Type B pancreatic cell (in vitro differentiated cells): ENCODE data around the gene RAB27B. TPM values are rescaled to one million over a fixed set of nuclear protein-coding genes. Genes with fewer than 3 reads are reported as not detected.
"Not testable (repeated sequence)": the region's sequence is repeated elsewhere in the genome, so short reads cannot be mapped to it uniquely, and the experiment has no call there.

Experiments
- DNase-seq: peaks from one replicate; pipeline ENCODE4 v3.0.0; 2021; ENCODE audit warnings: mixed read lengths; ENCODE audit not compliant: unreplicated experiment; ENCODE audit errors: extremely low spot score
- H3K27ac Mint-ChIP-seq: 2 replicates; pipeline ENCODE4 v1.8.0; 2021; ENCODE audit warnings: mild to moderate bottlenecking, mixed read lengths
- H3K27me3 Mint-ChIP-seq: 2 replicates; pipeline ENCODE4 v1.8.0; 2021; ENCODE audit warnings: mixed read lengths
- H3K36me3 Mint-ChIP-seq: 2 replicates; pipeline ENCODE4 v1.8.0; 2021; ENCODE audit warnings: mixed read lengths
- H3K4me1 Mint-ChIP-seq: one replicate; pipeline ENCODE4 v1.8.0; 2021; ENCODE audit warnings: mixed read lengths; ENCODE audit not compliant: unreplicated experiment
- H3K4me3 Mint-ChIP-seq: 2 replicates; pipeline ENCODE4 v1.8.0; 2021; ENCODE audit warnings: mild to moderate bottlenecking, mixed read lengths
- H3K9me3 Mint-ChIP-seq: 2 replicates; pipeline ENCODE4 v1.8.0; 2021; ENCODE audit warnings: mixed read lengths
- CTCF ChIP-seq: fragments of 200-600 bp; sonication (generic); conservative IDR thresholded peaks from 2 replicates; pipeline ENCODE4 v1.5.0; 2021; ENCODE audit warnings: antibody characterized with exemption, mild to moderate bottlenecking
- total RNA-seq: library from RNA; stranded (reverse); gene quantifications from 2 replicates; pipeline ENCODE4 v1.2.1, GENCODE V29; 2021; ENCODE audit warnings: low replicate concordance

The RAB27B gene
- total RNA-seq, 1 donor from 2014 or later: 9.4 TPM

GRCh38 chr18:54848121-54848520, 19.8 kb downstream of the RAB27B start:
- Mint-ChIP-seq H3K4me1 (peaks cover 6% of the 10 kb centered on the region), H3K27me3 (no peaks in the 10 kb centered on the region), H3K4me3 (no peak overlapping the region), H3K27ac (no peak overlapping the region), H3K36me3 (no peaks in the 10 kb centered on the region), H3K9me3 (no peaks in the 10 kb centered on the region)
- no peak for TF ChIP-seq CTCF
- DNase-seq: no peak

- no peaks in the 10 kb centered on the region for H3K27me3 Mint-ChIP-seq
- H3K27ac Mint-ChIP-seq: no peak overlapping the region
- TF ChIP-seq CTCF: no peak
- DNase-seq: no peak
- H3K4me3 Mint-ChIP-seq: no peak overlapping the region
- no peaks in the 10 kb centered on the region for H3K9me3 Mint-ChIP-seq
- peaks cover 7% of the 10 kb centered on the region for H3K4me1 Mint-ChIP-seq
- no peaks in the 10 kb centered on the region for H3K36me3 Mint-ChIP-seq
These were observed 21.4 kb downstream of the RAB27B start for GRCh38 chr18:54849683-54850082.

- H3K27me3 Mint-ChIP-seq: no peaks in the 10 kb centered on the region
- H3K9me3 Mint-ChIP-seq: no peaks in the 10 kb centered on the region
- DNase-seq: no peak
- no peak overlapping the region for H3K4me3 Mint-ChIP-seq
- peaks cover 7% of the 10 kb centered on the region for H3K4me1 Mint-ChIP-seq
- H3K36me3 Mint-ChIP-seq: no peaks in the 10 kb centered on the region
- H3K27ac Mint-ChIP-seq: no peak overlapping the region
- no peak for TF ChIP-seq CTCF
These were observed 22.3 kb downstream of the RAB27B start for GRCh38 chr18:54850598-54850997.

GRCh38 chr18:54852780-54853675, 24.8 kb downstream of the RAB27B start:
- H3K36me3 Mint-ChIP-seq: no peaks in the 10 kb centered on the region
- no peak for DNase-seq
- H3K27me3 Mint-ChIP-seq: no peaks in the 10 kb centered on the region
- no peaks in the 10 kb centered on the region for H3K9me3 Mint-ChIP-seq
- peaks cover 7% of the 10 kb centered on the region for H3K4me1 Mint-ChIP-seq
- TF ChIP-seq CTCF: no peak
- no peak overlapping the region for H3K27ac Mint-ChIP-seq
- no peak overlapping the region for H3K4me3 Mint-ChIP-seq

GRCh38 chr18:54855050-54855449, 26.8 kb downstream of the RAB27B start:
- H3K9me3 Mint-ChIP-seq, H3K4me1 Mint-ChIP-seq, DNase-seq, H3K36me3 Mint-ChIP-seq, H3K27ac Mint-ChIP-seq, H3K4me3 Mint-ChIP-seq, H3K27me3 Mint-ChIP-seq: not testable (repeated sequence)

- no peaks in the 10 kb centered on the region for H3K36me3 Mint-ChIP-seq
These were observed 27.9 kb downstream of the RAB27B start for GRCh38 chr18:54856105-54856646.

More at GRCh38 chr18:54856105-54856646, 27.9 kb downstream of the RAB27B start:
- Mint-ChIP-seq H3K27ac (no peak overlapping the region), H3K27me3 (peaks cover 2% of the 10 kb centered on the region), H3K4me1 (peaks cover 7% of the 10 kb centered on the region), H3K4me3 (no peak overlapping the region), H3K9me3 (no peaks in the 10 kb centered on the region)
- TF ChIP-seq CTCF: no peak
- no peak for DNase-seq
